ENCODE results near the gene BBX.

Gene BBX

GRCh38 chr3:107604057-107604822 lies 81.5 kb downstream of the BBX start:
- DNase-seq, result no peak

- no peak for DNase-seq
These were observed 89.2 kb downstream of the BBX start for GRCh38 chr3:107611775-107612469.

GRCh38 chr3:107612664-107613084 lies 89.9 kb downstream of the BBX start:
- DNase-seq, result no peak

- no peak for DNase-seq
These were observed 96.8 kb downstream of the BBX start for GRCh38 chr3:107619549-107619948.

GRCh38 chr3:107620534-107620933 lies 97.8 kb downstream of the BBX start:
- no peak for DNase-seq

GRCh38 chr3:107621465-107621864 lies 98.7 kb downstream of the BBX start:
- no peak for DNase-seq

- DNase-seq, result no peak
These were observed 105.3 kb downstream of the BBX start for GRCh38 chr3:107627962-107628542.

- DNase-seq, result no peak
These were observed 106.8 kb downstream of the BBX start for GRCh38 chr3:107629566-107629965.

- DNase-seq, result peak; percentile 30
These were observed 108.0 kb downstream of the BBX start for GRCh38 chr3:107630779-107631178.

GRCh38 chr3:107632576-107632975 lies 109.8 kb downstream of the BBX start:
- no peak for DNase-seq

GRCh38 chr3:107633327-107634098 lies 110.8 kb downstream of the BBX start:
- peak; percentile 66 for DNase-seq

- DNase-seq, result no peak
These were observed 111.3 kb downstream of the BBX start for GRCh38 chr3:107634099-107634489.

- no peak for DNase-seq
These were observed 114.8 kb downstream of the BBX start for GRCh38 chr3:107637416-107638183.

GRCh38 chr3:107641572-107642307 lies 119.0 kb downstream of the BBX start:
- no peak for DNase-seq

- no peak for DNase-seq
These were observed 120.5 kb downstream of the BBX start for GRCh38 chr3:107643038-107643883.

- DNase-seq, result no peak
These were observed 121.9 kb downstream of the BBX start for GRCh38 chr3:107644631-107645030.

- DNase-seq, result no peak
These were observed 128.0 kb downstream of the BBX start for GRCh38 chr3:107650788-107651187.

- no peak for DNase-seq
These were observed 129.0 kb downstream of the BBX start for GRCh38 chr3:107651782-107652181.

GRCh38 chr3:107654218-107654617 lies 131.5 kb downstream of the BBX start:
- no peak for DNase-seq

- DNase-seq, result no peak
These were observed 135.2 kb downstream of the BBX start for GRCh38 chr3:107657971-107658370.
